AG04449 (cell line): ENCODE measurements around the gene TUBD1.

Experiments
- CTCF ChIA-PET: fragments of 350-600 bp; formaldehyde crosslinking; extraction: SDS; loops from one replicate; lab custom pipeline; 2021; ENCODE audit warnings: antibody characterized with exemption; lab: Yijun Ruan, JAX
- POLR2A ChIA-PET: fragments of 400-600, 350-600 bp; formaldehyde crosslinking; extraction: SDS; loops from one replicate; lab custom pipeline; 2020; ENCODE audit warnings: antibody characterized with exemption, inconsistent platforms; lab: Yijun Ruan, JAX
- DNase-seq: peaks from one replicate; pipeline ENCODE4 v3.0.0-alpha.2; 2010; ENCODE audit warnings: low read depth, low spot score
- H3K4me3 ChIP-seq: 2 replicates; pipeline ENCODE4 v1.5.1; 2011; ENCODE audit warnings: low read depth, mild to moderate bottlenecking, control low read depth, low read length
- CTCF ChIP-seq: IDR thresholded peaks from one replicate; pipeline ENCODE4 v1.5.1; 2011; ENCODE audit warnings: mild to moderate bottlenecking, moderate library complexity, low read length, control low read depth, inconsistent platforms; ENCODE audit not compliant: insufficient read depth; ENCODE audit errors: missing control alignments

The TUBD1 gene

GRCh38 chr17:59914274-59914854, 21.6 kb upstream of the TUBD1 start:
- H3K4me3 ChIP-seq, result no peak overlapping the region
- ChIA-PET POLR2A (no interaction called here), CTCF (interaction anchor here (0.6 to 5.4 kb wide), 41 partner anchors 9 to 526 kb away, joined by 3 to 91 read pairs (median 5); partner anchors contain the start of genes HEATR6, RNFT1, RPS6KB1 and TUBD1)
- DNase-seq, result no peak
- peak; percentile 39 for TF ChIP-seq CTCF

- no peak overlapping the region for H3K4me3 ChIP-seq
- TF ChIP-seq CTCF, result no peak
- DNase-seq, result no peak
- CTCF ChIA-PET, result interaction anchor here (1.8 kb wide), 1 partner anchor 129 kb away, joined by 8 read pairs; no protein-coding TSS in a partner anchor
- POLR2A ChIA-PET, result no interaction called here
Observed at GRCh38 chr17:59907467-59907866, 14.7 kb upstream of the TUBD1 start.

GRCh38 chr17:59903455-59903854, 10.7 kb upstream of the TUBD1 start:
- no peak for DNase-seq
- no peak for TF ChIP-seq CTCF
- ChIA-PET POLR2A (no interaction called here), CTCF (interaction anchor here (3.6 kb wide), 1 partner anchor 11 kb away, joined by 27 read pairs; no protein-coding TSS in a partner anchor)
- no peak overlapping the region for H3K4me3 ChIP-seq

GRCh38 chr17:59901604-59902003, 8.9 kb upstream of the TUBD1 start:
- POLR2A ChIA-PET, result no interaction called here
- CTCF ChIA-PET, result interaction anchor here (4.4 kb wide), 1 partner anchor 13 kb away, joined by 19 read pairs; no protein-coding TSS in a partner anchor
- no peak overlapping the region for H3K4me3 ChIP-seq
- DNase-seq, result no peak
- no peak for TF ChIP-seq CTCF

- TF ChIP-seq CTCF, result no peak
- POLR2A ChIA-PET, result no interaction called here
- CTCF ChIA-PET, result interaction anchor here (1.8 to 4.4 kb wide), 2 partner anchors 13 to 16 kb away, joined by 8 to 19 read pairs; no protein-coding TSS in a partner anchor
- H3K4me3 ChIP-seq, result no peak overlapping the region
- DNase-seq, result no peak
Observed at GRCh38 chr17:59899099-59899498, 6.4 kb upstream of the TUBD1 start.

GRCh38 chr17:59897090-59897489, 4.3 kb upstream of the TUBD1 start:
- ChIA-PET CTCF (interaction anchor here (0.6 to 1.8 kb wide), 2 partner anchors 17 to 19 kb away, joined by 3 to 6 read pairs; no protein-coding TSS in a partner anchor), POLR2A (no interaction called here)
- no peak for DNase-seq
- no peak overlapping the region for H3K4me3 ChIP-seq
- no peak for TF ChIP-seq CTCF
